ENCODE data around the gene TULP4.
"Not testable (repeated sequence)": the region's sequence is repeated elsewhere in the genome, so short reads cannot be mapped to it uniquely, and the experiment has no call there.

TULP4 gene

GRCh38 chr6:158472447-158472846, 160.2 kb downstream of the TULP4 start:
- no peak for DNase-seq (ENCODE audit: low spot score)
- ChIA-PET POLR2A (ENCODE audit: low non-redundant PET) (no interaction called here), CTCF (no interaction called here)
- no peak overlapping the region for H3K27ac ChIP-seq
- TF ChIP-seq CTCF (conservative IDR thresholded peaks at IDR 0.05; ENCODE audit: low read depth): no peak

GRCh38 chr6:158474961-158475343, 162.7 kb downstream of the TULP4 start:
- ChIA-PET CTCF (no interaction called here), POLR2A (ENCODE audit: low non-redundant PET) (no interaction called here)
- DNase-seq (ENCODE audit: low spot score): peak; percentile 77
- TF ChIP-seq CTCF (conservative IDR thresholded peaks at IDR 0.05; ENCODE audit: low read depth): no peak
- peak overlapping the region; percentile 82 for H3K27ac ChIP-seq

- POLR2A ChIA-PET (ENCODE audit: low non-redundant PET): no interaction called here
- peak overlapping the region; percentile 82 for H3K27ac ChIP-seq
- CTCF ChIA-PET: no interaction called here
- DNase-seq (ENCODE audit: low spot score): peak; percentile 31
- TF ChIP-seq CTCF (conservative IDR thresholded peaks at IDR 0.05; ENCODE audit: low read depth): no peak
Observed at GRCh38 chr6:158475344-158476302, 163.4 kb downstream of the TULP4 start.

GRCh38 chr6:158476389-158476788, 164.1 kb downstream of the TULP4 start:
- no peak for DNase-seq (ENCODE audit: low spot score)
- no peak overlapping the region for H3K27ac ChIP-seq
- TF ChIP-seq CTCF (conservative IDR thresholded peaks at IDR 0.05; ENCODE audit: low read depth): no peak
- ChIA-PET CTCF (no interaction called here), POLR2A (ENCODE audit: low non-redundant PET) (no interaction called here)

- CTCF ChIA-PET; POLR2A ChIA-PET (ENCODE audit: low non-redundant PET); H3K27ac ChIP-seq: not testable (repeated sequence)
Observed at GRCh38 chr6:158477722-158478121, 165.5 kb downstream of the TULP4 start.

GRCh38 chr6:158480989-158481388, 168.7 kb downstream of the TULP4 start:
- ChIA-PET POLR2A (ENCODE audit: low non-redundant PET) (no interaction called here), CTCF (interaction anchor here (0.6 kb wide), 1 partner anchor 18 kb away, joined by 3 read pairs; no protein-coding TSS in a partner anchor)
- no peak for DNase-seq (ENCODE audit: low spot score)
- TF ChIP-seq CTCF (conservative IDR thresholded peaks at IDR 0.05; ENCODE audit: low read depth): no peak
- H3K27ac ChIP-seq: peak overlapping the region; percentile 58

More at GRCh38 chr6:158477722-158478121, 165.5 kb downstream of the TULP4 start:
- DNase-seq (ENCODE audit: low spot score): not testable (repeated sequence)
